GM18505 (cell line): Measurements from ENCODE around the gene GATA2.

Source experiments
- ATAC-seq: cut with Tn5 transposase; IDR thresholded peaks from one replicate; pipeline ENCODE4 v1.9.1; 2021; ENCODE audit not compliant: unreplicated experiment
- POLR2A ChIP-seq: IDR thresholded peaks from 4 replicates; pipeline ENCODE4 v1.6.1; 2011; ENCODE audit warnings: borderline replicate concordance; ENCODE audit not compliant: insufficient read depth, insufficient read length; ENCODE audit errors: extremely low read depth

The GATA2 gene

DNA sequence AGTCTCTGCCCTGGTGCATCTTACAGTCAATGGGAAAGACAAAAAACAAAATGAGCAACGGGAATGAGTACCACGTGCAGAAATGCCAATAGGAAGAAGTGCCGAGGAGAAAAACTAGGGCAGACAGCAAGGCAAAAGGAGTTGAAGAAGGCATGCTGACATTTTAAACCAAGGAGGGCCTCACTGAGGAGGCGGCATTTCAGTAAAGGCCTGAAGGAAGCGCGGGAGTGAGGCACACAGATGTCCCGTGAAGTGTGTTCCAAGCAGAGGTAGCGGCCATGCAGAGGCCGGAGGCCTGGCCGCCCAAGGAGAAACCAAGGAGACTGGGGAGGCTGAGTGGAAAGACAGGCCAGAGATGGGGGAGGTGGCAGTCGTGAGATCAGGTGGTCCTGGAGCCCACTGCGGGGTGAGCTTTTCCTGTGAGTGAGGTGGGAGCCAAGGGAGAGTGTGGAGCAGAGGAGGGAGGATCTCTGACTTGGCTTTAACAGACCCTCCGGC is 61.1 kb downstream of the GATA2 start:
- TF ChIP-seq POLR2A = no peak
- ATAC-seq = no peak

- no peak for TF ChIP-seq POLR2A
- no peak for ATAC-seq
Measured at GRCh38 chr3:128430731-128431130, 62.3 kb downstream of the GATA2 start.

DNA sequence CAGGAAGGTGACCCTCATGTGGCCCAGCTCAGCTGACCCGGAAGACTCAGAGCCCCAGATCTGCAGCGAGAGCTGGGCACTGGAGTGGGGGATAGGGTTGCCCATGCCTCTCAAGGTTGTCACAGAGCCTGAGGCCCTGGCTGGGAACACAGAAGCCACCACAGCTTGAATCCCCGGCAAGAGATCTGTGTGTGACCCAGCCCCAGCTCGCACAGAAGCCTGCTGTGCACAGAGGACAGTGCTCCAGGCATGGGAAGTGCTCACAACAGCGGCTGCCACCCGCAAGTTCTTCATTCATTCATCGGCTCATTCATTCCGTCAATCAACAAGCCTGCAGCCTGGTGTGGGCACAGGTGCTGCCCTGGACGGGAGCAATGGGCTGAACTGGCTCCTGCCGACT is 62.7 kb downstream of the GATA2 start:
- no peak for TF ChIP-seq POLR2A
- ATAC-seq = no peak

- no peak for ATAC-seq
Measured at GRCh38 chr3:128429751-128430150, 63.2 kb downstream of the GATA2 start.

More at GRCh38 chr3:128429751-128430150, 63.2 kb downstream of the GATA2 start:
- no peak for TF ChIP-seq POLR2A
